Left hindlimb (tissue), 1 donor: ENCODE results near the gene ADTRP.
"Not testable (repeated sequence)": the region's sequence is repeated elsewhere in the genome, so short reads cannot be mapped to it uniquely, and the experiment has no call there.

Experiments
- DNase-seq: peaks from one replicate; pipeline ENCODE4 v3.0.0-alpha.2; 2018

ADTRP gene

GRCh38 chr6:11689847-11690246 is 88.8 kb downstream of the ADTRP start:
- no peak for DNase-seq

GRCh38 chr6:11689400-11689799 is 89.2 kb downstream of the ADTRP start:
- DNase-seq, result not testable (repeated sequence)

GRCh38 chr6:11688425-11688709 is 90.2 kb downstream of the ADTRP start:
- no peak for DNase-seq

GRCh38 chr6:11685481-11686093 is 93.0 kb downstream of the ADTRP start:
- DNase-seq, result no peak

GRCh38 chr6:11684901-11685480 is 93.6 kb downstream of the ADTRP start:
- DNase-seq, result no peak

GRCh38 chr6:11683871-11684270 is 94.7 kb downstream of the ADTRP start:
- no peak for DNase-seq

- DNase-seq, result no peak
Observed at GRCh38 chr6:11682561-11682975, 96.0 kb downstream of the ADTRP start.

GRCh38 chr6:11681770-11682169 is 96.8 kb downstream of the ADTRP start:
- no peak for DNase-seq

- no peak for DNase-seq
Observed at GRCh38 chr6:11681357-11681756, 97.2 kb downstream of the ADTRP start.

GRCh38 chr6:11680479-11680878 is 98.1 kb downstream of the ADTRP start:
- not testable (repeated sequence) for DNase-seq

- DNase-seq, result no peak
Observed at GRCh38 chr6:11679099-11679498, 99.5 kb downstream of the ADTRP start.

- DNase-seq, result no peak
Observed at GRCh38 chr6:11675601-11676000, 103.0 kb downstream of the ADTRP start.

GRCh38 chr6:11672669-11673068 is 105.9 kb downstream of the ADTRP start:
- no peak for DNase-seq

- DNase-seq, result no peak
Observed at GRCh38 chr6:11672256-11672655, 106.3 kb downstream of the ADTRP start.

- DNase-seq, result no peak
Observed at GRCh38 chr6:11669696-11670095, 108.9 kb downstream of the ADTRP start.

- no peak for DNase-seq
Observed at GRCh38 chr6:11668455-11668854, 110.1 kb downstream of the ADTRP start.

GRCh38 chr6:11667876-11668275 is 110.7 kb downstream of the ADTRP start:
- no peak for DNase-seq

- DNase-seq, result no peak
Observed at GRCh38 chr6:11665604-11666326, 112.8 kb downstream of the ADTRP start.
